ENCODE data around the gene PIM3.

Gene PIM3

DNA sequence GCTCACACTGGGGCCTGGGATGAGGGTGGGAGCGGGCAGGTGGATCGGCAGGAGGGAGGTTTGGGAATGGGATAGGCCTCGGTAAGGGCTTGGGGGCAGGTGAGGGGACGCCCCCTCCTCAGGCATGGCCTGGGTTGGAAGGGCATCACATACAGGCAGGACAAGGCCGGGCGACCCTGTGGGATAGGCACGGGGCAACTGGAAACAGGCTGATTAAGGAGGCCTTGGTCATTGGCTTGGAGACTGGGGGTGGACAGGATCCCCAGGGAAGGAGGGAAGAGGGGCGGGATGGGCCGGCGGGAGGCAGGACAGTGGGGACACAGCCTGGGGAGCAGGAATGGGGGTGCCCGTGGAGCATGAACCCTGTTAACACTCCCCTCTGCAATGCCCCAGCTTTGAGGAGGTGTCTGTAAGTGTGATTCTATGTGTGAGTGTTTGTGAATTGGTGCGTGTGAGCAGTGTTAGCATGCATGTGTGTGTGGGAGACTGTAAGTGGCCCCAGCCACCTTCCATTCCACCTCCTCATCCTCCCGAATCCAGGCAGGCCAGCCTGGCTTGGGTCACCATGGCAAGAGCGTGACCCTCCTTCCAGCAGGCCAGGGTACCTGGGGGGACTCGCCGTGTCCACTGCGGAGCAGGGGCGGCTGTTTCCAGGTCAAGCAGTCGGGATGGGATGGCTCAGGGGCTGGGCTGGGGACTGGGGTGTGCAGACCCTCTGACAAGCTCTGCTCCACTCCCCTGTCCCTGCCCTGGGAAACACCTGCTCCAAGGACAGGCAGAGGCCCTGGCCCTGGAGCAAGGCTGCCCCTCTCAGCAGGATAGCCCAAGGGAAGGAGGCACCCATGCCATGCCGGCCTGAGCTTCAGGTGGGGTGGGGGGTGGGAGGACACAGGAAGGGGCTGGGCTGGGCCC, 3.4 kb upstream of the PIM3 start:
- DNase-seq: no peak

DNA sequence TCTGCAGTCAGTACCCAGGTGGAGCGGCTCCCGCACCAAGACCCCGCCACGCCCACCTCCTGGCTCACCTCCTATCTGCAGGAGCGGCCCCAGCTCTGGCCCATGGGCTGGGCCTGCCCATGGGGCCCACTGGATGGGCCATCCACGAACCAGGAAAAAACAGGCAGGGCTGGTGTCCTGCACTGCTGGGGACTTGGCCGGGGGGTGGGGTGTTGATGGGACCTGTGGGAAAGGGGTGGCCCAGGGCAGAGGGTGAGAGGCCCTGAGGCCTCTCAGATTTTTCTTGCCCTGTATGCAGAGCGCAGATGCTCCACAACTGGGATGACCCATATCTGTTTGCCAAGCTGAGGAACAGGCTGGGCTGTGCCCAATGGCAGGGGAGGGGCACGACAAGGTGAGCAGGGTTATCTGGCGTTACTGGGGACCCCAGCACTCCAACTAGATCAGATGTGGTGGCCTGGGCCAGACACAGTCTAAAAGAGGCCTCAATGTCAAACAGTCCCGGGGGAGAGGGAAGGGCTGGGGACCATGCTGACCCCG, 2.7 kb upstream of the PIM3 start:
- DNase-seq: no peak

DNA sequence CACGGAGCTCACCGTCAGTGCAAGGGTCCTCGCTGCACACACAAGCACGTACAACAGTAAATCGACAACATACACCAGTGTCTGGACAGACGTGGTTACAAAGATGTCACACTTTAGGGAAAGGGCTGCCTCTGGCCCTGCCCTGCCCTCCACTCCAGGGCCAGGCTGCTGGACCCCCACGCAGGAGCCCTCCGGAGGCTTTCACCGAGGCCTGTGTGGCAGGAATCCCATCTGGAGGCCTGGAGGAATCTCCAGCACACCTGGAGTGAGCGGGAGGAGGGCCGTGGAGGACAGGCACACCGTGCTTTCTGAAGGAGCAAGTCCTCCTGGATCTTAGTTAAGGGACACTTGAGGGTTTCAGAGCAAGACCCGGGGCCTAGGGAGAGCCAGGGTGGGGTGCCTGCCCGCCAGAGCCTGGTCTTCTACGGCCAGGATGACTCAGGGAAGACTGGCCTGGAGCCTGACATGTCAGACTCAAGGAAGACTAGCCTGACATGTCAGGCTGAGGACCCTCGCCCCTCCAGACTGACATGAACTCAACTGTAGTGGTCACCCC, 2.1 kb upstream of the PIM3 start:
- no peak for DNase-seq

DNA sequence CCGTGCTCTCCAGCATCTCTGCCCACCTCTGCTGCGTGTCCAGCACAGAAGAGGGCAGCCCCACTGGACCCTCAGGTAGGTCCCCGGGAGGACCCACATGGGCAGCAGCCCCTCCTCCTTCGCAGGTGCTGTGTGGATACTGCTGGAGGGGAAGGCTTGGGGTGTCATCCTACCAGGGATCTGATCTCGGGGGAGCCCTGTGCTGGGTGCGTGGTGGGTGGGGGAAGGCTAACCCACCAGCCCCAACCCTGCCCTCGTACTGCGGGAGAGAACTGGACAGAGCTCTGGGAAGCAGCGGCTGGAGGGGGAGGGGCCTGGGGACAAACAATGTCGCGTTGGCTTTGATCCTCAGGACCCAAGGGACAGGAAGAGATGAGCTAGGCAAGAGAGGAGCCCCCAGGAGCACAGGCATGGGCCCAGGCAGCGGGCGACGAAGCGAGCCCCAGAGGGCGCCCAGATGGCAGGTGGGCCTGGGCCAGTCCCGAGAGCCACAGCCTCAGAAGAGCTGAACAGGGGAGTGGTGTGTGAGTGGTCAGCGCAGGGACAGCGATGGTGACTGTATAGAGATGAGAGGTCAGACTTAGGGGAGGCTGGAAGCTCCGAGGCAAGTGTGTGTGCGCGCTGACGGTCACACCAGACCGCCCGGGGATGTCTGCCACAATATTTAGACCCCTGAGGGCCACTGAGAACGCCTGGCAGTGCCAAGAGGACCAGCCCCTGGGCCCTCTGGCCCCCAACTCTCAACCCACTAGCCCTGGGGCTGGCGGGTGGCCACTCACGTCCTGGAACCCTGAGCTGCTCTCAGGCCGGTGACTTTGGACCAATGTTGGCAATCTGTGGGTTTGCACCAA, 1.4 kb upstream of the PIM3 start:
- no peak for DNase-seq

DNA sequence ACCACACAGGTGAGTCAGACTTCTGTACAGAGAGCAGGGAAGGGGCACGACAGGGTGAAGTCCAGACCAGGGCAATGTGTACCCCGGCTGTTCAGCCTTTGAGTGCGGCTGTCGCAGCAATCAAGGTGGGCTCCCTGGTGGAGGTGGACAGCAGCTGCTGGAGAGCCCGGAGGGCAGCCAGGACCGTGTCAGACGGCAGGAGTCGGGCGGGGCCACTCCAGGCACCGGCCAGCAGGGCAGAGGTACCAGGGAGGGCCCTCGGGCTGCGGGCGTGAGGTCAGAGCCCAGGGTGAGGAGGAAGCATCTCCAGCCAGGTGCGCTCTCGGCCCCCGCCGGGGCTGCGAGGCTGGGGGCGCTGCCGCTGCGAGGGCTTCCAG, 802 bp upstream of the PIM3 start:
- peak; percentile 53 for DNase-seq

DNA sequence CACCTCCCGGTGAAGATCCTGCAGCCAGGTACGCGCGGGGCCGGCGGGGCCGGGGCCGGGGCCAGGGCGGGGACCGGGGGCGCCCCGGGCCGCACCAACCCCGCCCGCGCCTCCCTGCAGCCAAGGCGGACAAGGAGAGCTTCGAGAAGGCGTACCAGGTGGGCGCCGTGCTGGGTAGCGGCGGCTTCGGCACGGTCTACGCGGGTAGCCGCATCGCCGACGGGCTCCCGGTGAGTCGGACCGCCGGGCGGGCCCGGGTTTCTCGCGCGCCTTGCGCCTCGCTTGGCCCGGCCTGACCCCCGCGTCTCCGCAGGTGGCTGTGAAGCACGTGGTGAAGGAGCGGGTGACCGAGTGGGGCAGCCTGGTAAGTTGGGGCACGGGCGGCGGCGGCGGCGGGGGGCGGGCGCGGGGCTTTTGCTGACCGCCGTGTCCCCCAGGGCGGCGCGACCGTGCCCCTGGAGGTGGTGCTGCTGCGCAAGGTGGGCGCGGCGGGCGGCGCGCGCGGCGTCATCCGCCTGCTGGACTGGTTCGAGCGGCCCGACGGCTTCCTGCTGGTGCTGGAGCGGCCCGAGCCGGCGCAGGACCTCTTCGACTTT, 531 bp downstream of the PIM3 start:
- DNase-seq: no peak

DNA sequence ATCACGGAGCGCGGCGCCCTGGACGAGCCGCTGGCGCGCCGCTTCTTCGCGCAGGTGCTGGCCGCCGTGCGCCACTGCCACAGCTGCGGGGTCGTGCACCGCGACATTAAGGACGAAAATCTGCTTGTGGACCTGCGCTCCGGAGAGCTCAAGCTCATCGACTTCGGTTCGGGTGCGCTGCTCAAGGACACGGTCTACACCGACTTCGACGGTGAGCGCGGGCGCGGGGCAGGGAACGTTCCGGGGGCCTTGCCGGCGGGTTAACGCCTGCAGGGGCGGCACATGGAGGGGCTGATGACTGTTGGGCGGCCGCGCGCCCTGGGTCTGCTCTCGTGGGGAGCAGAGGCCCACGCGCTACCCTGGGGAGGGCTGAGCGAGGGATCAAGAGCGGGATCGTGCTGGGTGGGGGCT, 1.0 kb downstream of the PIM3 start:
- no peak for DNase-seq

DNA sequence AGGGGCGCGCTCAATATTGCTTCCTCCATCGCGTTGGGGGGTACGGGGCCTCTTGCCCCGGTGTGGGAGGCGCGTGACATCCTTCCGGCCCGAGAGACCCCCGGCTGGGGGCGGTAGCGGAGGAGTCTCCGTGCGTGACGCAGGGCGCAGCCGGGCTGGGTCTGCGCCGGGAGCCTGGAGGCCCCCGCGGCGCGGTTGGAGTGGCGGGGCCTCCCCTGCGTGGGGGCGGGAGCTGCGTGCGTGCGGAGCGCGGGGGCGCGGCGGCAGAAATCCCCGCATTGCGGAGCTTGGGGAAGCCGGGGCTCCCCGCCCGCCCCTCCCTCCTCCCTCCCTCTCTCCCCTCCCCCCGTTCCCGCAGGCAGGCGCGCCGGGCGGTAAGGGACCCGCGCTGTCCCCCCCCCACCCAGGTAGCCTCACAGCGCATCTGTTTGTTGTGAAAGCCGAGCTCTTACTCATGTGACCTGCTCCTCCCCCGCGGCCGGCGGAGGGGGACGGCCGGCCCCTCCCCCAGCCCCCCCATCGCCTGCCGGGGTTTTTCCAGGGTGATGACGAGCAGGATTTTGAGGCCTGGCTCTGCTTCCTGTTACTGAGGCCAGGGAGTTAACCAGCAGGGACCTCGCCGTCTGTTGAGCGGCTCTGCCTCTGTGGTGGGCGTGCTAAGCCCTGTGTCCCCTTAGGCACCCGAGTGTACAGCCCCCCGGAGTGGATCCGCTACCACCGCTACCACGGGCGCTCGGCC, 1.6 kb downstream of the PIM3 start:
- no peak for DNase-seq

DNA sequence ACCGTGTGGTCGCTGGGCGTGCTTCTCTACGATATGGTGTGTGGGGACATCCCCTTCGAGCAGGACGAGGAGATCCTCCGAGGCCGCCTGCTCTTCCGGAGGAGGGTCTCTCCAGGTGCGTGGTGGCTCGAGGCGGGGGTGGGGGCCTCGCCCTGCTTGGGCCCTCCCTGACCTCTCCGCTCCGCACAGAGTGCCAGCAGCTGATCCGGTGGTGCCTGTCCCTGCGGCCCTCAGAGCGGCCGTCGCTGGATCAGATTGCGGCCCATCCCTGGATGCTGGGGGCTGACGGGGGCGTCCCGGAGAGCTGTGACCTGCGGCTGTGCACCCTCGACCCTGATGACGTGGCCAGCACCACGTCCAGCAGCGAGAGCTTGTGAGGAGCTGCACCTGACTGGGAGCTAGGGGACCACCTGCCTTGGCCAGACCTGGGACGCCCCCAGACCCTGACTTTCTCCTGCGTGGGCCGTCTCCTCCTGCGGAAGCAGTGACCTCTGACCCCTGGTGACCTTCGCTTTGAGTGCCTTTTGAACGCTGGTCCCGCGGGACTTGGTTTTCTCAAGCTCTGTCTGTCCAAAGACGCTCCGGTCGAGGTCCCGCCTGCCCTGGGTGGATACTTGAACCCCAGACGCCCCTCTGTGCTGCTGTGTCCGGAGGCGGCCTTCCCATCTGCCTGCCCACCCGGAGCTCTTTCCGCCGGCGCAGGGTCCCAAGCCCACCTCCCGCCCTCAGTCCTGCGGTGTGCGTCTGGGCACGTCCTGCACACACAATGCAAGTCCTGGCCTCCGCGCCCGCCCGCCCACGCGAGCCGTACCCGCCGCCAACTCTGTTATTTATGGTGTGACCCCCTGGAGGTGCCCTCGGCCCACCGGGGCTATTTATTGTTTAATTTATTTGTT, 2.4 kb downstream of the PIM3 start:
- no peak for DNase-seq

DNA sequence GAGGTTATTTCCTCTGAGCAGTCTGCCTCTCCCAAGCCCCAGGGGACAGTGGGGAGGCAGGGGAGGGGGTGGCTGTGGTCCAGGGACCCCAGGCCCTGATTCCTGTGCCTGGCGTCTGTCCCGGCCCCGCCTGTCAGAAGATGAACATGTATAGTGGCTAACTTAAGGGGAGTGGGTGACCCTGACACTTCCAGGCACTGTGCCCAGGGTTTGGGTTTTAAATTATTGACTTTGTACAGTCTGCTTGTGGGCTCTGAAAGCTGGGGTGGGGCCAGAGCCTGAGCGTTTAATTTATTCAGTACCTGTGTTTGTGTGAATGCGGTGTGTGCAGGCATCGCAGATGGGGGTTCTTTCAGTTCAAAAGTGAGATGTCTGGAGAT, 3.1 kb downstream of the PIM3 start:
- DNase-seq: no peak

DNA sequence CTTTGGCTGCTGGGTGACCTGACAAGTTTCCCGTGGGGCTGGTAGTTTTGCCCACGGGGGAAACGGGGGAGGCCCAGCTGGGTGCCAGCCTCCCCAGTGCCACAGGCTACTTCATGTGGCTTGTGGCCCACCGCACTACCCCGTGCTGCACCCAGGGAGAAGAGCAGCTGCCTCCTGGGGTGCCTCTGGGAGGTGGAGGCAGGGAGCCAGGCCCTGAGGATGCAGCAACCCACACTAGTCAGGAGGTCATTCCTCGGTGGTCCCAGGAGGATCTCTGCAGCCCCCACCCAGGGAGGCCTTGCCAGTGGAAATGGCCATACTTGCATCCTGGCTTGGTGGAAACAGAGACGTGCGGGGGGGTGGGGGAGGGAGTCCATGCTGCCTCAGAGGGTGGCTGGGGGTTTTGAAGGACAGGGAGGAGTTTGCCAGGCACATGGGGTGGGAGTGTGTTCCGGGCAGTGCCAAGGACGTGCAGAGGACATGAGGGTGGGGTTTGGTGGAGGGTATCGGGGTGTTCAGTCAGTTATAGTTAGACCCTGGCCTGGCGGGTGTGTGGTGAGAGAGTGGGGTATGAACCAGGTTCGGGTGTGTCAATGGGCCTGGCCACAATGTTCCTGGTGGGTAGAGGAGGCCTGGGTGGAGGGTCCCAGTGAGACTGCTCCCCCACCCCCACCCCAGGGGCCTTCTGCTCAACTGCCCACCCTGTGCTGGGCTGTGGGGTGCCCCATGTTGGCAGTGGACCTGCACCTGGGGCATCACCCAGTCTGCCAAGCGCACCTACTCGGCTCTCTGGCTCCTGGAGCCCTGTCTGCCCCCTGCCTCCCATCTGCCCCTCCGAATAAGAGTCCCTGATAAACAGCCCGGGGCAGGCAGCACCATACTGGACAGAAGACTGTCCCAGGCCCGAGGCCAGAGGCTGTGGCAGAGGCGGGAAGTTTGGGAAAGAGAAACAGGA, 3.8 kb downstream of the PIM3 start:
- no peak for DNase-seq

DNA sequence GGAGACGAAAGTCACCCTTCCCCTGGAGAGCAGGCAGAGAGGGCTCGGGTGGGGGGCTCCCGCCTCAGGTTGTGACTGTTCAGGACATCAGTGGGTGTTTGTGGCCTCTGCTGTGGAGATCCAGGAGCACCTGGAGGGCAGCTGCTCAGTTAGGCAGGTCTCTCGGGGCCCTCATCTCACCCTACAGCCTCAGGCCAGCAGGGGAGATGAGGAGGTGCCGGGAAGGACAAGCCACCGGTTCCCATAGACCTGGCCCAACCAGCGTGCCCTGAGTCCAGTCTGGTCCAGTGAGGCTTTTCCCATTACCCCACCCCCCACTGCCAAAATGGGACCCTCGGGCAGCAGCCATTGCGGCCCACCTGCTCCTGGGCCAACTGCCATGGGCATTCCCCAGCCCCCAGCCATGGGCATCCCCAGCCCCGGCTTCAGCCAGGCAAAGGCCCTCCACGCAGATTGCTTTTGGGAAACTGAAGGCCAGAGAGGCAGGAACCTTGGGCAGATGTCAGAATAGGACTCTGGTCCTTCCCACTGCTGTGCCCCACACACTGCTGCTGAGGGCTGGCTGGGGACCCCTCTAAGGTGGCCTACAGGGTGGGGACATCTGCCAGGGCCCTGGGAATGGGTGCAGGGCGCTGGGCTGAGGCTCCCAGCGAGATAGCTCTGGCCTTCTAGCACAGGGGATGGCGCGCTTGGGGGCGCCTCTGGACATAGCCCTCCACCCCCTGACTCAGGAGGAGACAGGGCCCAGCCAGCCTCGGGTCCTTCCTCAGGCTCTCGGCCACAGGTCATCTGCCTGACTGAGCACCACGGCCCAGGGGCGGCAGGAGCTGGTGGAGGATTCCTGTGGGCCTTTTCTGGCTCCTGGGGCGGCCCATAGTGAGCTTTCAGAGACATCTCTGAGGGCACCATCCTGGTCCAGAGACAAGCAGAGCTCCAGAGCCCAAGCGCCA, 4.8 kb downstream of the PIM3 start:
- DNase-seq: no peak

DNA sequence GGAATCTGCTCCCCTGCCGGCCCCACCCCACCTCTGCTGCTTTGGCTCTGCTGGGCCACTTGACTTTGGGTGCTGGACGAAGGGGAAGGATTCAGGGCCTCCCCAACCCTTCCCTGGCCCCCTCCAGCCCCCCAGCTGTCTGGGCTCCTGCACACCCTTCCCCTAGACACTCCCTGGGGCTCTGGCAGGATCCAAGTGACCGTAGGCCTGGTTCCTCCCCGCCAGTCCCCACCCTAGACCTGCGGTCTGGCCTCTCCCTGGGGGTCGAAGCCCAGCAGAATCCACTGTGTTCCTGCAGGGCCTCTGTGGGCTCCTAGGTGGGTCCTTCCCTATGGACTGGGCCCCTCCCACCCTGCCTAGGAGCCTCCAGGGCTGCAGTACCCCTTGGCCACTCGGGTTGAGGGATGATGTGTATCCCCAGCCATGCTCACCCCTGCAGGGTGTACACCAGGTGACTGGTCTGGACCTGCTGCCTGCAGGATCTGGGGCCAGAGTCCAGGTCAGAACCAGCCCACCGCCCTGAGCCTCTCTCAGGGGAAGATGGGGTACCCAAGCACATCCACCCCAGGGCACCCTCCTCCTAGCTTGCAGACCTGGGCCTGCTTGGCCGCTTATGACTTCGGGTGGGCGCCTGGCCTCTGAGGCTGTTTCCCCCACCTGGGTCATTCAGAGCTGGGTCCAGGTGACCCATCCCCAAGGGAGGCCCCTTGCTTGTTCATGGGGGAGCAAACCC, 5.6 kb downstream of the PIM3 start:
- DNase-seq: no peak

DNA sequence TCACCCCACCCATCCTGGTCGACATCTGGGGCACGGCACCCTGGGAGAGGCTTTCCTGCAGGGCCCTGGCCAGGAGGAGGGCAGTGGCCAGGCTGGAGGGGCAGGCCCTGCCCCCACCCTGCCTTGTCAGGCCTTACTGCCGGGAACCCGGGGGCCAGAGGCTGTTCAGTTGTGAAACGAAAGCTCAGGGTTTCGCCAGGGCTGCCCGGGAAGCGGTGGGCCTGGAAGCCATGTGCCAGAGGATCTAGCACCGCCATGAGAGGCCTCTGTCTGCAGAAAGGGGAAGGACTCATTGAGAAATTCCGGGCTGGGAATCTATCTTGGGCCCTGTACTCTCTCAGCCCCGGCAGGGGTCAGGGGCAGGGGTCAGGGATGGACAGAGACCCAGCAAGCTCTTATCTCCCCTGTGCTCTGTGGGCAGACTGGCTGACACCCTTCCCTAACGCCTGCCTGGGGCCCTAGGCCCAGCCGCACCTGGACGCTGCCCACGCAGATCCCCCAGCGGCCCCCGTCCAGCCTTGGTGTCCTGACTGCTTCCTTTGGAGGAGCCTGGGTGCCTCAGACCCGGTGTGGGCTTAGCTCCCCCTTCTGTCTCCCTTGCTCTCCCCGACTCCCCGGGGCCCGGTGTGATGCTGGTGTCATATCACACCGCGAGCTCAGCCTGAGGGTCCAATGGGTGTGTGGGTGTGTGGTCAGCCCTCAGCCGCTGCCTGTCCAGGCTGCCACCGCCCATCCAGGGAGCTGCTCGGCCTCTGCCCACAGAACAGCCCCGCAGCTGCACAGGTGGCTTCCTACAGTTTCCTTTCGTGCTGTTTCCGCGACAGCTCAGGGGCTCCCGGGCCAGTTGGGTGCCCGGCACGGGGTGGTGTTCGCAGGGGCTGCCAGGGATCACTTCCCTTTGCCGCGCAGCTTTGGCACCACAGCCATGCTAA, 6.5 kb downstream of the PIM3 start:
- no peak for DNase-seq

DNA sequence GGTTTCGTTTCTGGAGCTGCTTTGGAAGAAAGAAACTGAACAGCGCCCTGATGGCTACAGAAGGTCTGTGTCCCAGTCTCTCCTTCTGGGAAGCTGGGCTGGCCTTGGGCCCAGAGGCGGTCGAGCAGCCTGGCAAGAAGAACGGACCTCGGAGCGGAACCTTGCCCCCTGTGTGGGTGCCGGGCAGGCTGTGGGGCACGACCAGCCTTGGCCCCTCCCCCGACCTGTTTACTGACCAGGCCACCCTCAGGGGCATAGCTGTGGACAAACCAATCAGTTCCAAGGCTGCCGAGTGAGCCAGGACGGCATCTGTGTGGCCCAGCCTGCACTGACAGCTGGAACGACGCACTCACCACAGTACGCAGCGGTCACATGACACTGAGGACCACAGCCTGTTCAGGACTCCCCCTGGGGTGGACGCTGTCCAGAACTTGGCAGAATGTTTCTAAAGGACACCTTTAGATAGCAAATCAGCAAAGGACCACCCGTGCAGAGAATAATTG, 7.2 kb downstream of the PIM3 start:
- DNase-seq: no peak

DNA sequence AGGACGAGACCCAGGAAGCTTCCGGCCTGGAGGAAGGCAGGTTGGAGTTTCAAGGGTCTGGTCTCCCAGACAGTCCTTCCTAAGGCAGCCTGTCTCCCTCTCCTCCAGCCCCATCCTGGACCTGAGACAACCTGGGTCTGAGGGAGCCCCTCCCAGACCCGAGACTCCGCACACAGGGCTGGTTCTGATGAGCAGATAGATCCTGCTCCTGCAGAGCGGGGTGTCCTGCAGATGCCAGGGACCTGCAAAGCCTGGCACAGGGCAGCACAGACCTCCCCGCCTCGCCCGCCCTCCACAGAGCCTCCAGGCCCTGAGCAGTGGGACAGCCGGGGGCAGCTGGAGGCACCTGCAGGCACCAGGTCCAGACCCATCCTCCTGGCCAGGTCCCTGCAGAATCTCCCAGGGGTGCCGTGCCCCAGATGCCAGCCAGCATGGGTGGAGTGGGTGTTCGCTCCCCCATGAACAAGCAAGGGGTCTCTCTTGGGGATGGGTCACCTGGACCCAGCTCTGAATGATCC, 7.8 kb downstream of the PIM3 start:
- DNase-seq: no peak

Measured in NK-92 treated with Interleukin-12 subunit alpha and Interleukin-12 subunit beta, amount 100 ng/mL, for 24 hours (cell line).